Ovary (tissue), 3 donors: ENCODE measurements around the gene TOX3.

Experiments used
- EP300 ChIP-seq: sonication (generic); formaldehyde crosslinking; IDR thresholded peaks from one replicate; pipeline ENCODE4 v1.6.1; 2017; ENCODE audit warnings: antibody characterized with exemption
- POLR2A ChIP-seq: fragments of 450-650 bp; IDR thresholded peaks from one replicate; pipeline ENCODE4 v1.6.1; 2017; ENCODE audit warnings: antibody characterized with exemption, mild to moderate bottlenecking, moderate library complexity
- TF ChIP-seq, protein P1 (sequence below), 3 donors: fragments of 450-650 bp in 2 of 3; fragments of 200-600 bp in 1 of 3; IDR thresholded peaks; one replicate each; pipeline versions ENCODE4 v1.5.1 to v1.8.0; 2016 to 2022; ENCODE audit warnings: antibody characterized with exemption in 3 of 3, mild to moderate bottlenecking in 1 of 3
- donor health status: DM: no; HTN: no; CAD: no.

DNA sequence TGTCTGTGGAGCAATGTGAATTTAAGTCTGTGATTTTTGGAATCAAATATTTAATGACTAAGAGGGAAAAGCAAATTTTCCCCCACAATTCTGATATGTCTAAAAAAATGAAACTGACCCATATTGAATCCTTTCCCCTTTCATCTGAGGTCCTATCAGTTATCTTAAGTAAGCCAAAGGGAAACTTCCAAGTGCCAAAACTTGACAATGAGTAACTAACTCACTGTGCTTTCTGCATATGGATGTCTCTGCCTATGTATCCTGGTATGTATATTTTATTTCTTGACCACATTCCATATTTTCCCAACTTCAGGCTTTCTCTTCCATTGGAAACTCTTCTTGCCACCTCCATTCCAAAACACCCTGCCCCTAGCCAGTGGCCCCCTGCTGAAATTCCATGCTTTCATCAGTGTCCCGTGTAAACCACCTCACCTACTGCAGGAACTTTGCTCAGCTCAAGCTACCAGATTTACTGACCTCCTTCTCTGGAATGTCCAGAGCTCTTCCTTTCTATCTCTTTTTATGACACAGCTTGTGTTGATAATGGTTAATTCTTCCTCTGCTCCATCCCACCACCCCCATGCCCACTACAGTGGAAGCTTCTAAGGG, 59.0 kb downstream of the TOX3 start:
- TF ChIP-seq POLR2A (no peak), EP300 (no peak)
- TF ChIP-seq, protein P1, sequence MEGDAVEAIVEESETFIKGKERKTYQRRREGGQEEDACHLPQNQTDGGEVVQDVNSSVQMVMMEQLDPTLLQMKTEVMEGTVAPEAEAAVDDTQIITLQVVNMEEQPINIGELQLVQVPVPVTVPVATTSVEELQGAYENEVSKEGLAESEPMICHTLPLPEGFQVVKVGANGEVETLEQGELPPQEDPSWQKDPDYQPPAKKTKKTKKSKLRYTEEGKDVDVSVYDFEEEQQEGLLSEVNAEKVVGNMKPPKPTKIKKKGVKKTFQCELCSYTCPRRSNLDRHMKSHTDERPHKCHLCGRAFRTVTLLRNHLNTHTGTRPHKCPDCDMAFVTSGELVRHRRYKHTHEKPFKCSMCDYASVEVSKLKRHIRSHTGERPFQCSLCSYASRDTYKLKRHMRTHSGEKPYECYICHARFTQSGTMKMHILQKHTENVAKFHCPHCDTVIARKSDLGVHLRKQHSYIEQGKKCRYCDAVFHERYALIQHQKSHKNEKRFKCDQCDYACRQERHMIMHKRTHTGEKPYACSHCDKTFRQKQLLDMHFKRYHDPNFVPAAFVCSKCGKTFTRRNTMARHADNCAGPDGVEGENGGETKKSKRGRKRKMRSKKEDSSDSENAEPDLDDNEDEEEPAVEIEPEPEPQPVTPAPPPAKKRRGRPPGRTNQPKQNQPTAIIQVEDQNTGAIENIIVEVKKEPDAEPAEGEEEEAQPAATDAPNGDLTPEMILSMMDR (IDR thresholded peaks at IDR 0.05) = no peak
